SK-N-MC (cell line): Measurements from ENCODE around the gene PPP3R2.

Experiments
- EZH2 ChIP-seq: fragments of 200-600 bp; sonication (generic); IDR thresholded peaks from one replicate; pipeline ENCODE4 v1.6.1; 2017; ENCODE audit warnings: antibody characterized with exemption
- POLR2AphosphoS5 ChIP-seq: IDR thresholded peaks from 2 replicates; pipeline ENCODE4 v1.6.1; 2012; ENCODE audit warnings: mild to moderate bottlenecking, low read depth, low read length, borderline replicate concordance

- TF ChIP-seq EZH2 (no peak), POLR2AphosphoS5 (no peak)
Measured at GRCh38 chr9:101632611-101633010, 37.8 kb upstream of the PPP3R2 start.
